GM13977 (cell line): Measurements from ENCODE around the gene MOSPD3.
"Not testable (repeated sequence)": the region's sequence is repeated elsewhere in the genome, so short reads cannot be mapped to it uniquely, and the experiment has no call there.

Source experiments
- DNase-seq: peaks from one replicate; pipeline ENCODE4 v3.0.0; 2012; ENCODE audit warnings: low spot score
- in situ Hi-C: fragments of 300-500 bp; cut with MboI; formaldehyde crosslinking; loops from one replicate; pipeline ENCODE4 v1.12.0; 2022; ENCODE audit warnings: low sequenced_read_pairs, low pct_unique_long_range_greater_than_20kb, mixed read lengths, inconsistent platforms; ENCODE audit not compliant: unreplicated experiment
- TF ChIP-seq, protein P1 (sequence below): IDR thresholded peaks from 2 replicates; pipeline ENCODE4 v1.5.1; 2012; ENCODE audit warnings: mild to moderate bottlenecking, control low read depth; ENCODE audit not compliant: insufficient read depth; ENCODE audit errors: extremely low read depth, missing control alignments

The MOSPD3 gene

GRCh38 chr7:100655908-100656674, 43.8 kb downstream of the MOSPD3 start, which contains the start of gene ACTL6B:
ACTL6B (minus strand) TSS chr7:100656448; CDS start chr7:100656354, 94 bp downstream.
- TF ChIP-seq, protein P1, sequence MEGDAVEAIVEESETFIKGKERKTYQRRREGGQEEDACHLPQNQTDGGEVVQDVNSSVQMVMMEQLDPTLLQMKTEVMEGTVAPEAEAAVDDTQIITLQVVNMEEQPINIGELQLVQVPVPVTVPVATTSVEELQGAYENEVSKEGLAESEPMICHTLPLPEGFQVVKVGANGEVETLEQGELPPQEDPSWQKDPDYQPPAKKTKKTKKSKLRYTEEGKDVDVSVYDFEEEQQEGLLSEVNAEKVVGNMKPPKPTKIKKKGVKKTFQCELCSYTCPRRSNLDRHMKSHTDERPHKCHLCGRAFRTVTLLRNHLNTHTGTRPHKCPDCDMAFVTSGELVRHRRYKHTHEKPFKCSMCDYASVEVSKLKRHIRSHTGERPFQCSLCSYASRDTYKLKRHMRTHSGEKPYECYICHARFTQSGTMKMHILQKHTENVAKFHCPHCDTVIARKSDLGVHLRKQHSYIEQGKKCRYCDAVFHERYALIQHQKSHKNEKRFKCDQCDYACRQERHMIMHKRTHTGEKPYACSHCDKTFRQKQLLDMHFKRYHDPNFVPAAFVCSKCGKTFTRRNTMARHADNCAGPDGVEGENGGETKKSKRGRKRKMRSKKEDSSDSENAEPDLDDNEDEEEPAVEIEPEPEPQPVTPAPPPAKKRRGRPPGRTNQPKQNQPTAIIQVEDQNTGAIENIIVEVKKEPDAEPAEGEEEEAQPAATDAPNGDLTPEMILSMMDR: no peak
- DNase-seq: peak; percentile 64
- in situ Hi-C loops: no loop called here

DNA sequence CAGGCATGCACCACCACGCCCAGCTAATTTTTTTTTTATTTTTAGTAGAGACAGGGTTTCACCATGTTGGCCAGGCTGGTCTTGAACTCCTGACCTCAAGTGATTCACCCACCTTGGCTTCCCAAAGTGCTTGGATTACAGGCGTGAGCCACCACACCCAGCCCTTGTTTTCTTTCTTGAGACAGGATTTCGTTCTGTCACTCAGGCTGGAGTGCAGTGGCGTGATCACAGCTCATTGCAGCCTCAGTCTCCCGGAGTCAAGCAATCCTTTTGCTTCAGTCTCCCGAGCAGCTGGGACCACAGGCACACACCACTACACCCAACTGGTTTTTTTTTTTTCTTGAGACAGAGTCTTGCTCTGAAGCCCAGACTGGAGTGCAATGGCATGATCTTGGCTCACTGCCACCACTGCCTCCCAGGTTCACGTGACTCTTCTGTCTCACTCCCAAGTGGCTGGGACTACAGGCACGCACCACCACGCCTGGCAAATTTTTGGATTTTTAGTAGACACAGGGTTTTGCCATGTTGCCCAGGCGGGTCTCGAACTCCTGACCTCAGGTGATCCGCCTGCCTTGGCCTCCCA, 49.9 kb downstream of the MOSPD3 start:
- in situ Hi-C loops, DNase-seq: not testable (repeated sequence)
